GDM1 (cell line): ENCODE results near the gene UBE2Q2.
A peak's percentile ranks its signal among the peaks of the same experiment; 100 is the strongest.
"Not testable (repeated sequence)": the region's sequence is repeated elsewhere in the genome, so short reads cannot be mapped to it uniquely, and the experiment has no call there.

Experiments
- DNase-seq: peaks from one replicate; lab custom pipeline; 2025; lab: John Stamatoyannopoulos, UW

UBE2Q2 gene

DNA sequence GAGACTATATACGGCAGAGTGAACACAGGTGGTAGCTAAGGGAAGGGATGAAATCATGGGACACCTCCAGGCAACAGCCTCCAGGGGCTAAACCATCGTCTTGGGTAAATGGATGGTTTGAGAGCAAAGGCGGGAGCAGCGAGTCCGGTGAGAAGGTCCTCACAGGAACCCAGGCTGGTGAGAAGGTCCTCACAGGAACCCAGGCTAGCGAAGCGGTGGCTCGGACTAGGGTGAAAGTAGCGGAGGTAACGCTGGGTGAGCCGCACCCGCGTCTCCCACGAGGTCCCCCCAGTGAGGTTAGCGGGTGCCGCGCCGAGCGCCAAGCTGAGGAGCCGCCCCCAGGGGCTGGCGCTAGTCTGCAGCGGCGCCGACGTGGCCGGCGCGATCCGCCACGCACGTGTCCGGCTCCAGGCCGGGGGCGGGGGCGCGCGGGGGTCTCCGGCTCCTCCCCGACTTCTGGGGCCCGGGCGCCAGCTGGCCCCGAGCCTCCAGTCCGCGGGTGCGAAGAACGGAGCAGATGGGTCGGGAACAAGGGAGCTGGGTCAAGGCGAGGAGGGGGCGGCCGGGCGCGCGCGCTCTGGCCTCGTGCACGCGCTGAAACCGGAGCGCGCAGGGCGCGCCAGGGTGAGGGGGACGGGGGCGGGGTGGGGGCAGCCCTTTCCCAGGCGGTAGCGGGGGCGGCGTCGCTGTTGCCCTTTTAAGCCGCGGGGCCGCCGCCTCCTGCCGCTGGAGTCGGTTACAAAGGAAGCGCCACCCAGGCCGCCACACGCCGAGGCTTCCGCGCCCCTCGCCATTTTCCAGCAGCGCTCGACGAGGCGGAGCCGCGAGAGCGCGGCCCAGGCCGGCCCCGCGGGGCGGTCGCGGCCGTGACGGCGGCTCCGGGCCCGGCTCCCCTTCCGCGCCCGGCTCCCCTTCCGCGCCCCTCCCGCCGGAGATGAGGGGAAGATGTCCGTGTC is at the start of gene UBE2Q2:
TSS of gene UBE2Q2 (plus strand) at position 726 of the 956 bp plus-strand sequence. CDS start at position 946, 220 bp downstream.
- DNase-seq, result peak; percentile 73

- no peak for DNase-seq
Observed at GRCh38 chr15:75796321-75796720, 46.9 kb upstream of the UBE2Q2 start.

- not testable (repeated sequence) for DNase-seq
Observed at GRCh38 chr15:75797146-75797545, 46.1 kb upstream of the UBE2Q2 start.

- no peak for DNase-seq
Observed at GRCh38 chr15:75799190-75799589, 44.1 kb upstream of the UBE2Q2 start.

GRCh38 chr15:75800409-75800808 is 42.8 kb upstream of the UBE2Q2 start:
- not testable (repeated sequence) for DNase-seq

GRCh38 chr15:75801859-75802593 is 41.2 kb upstream of the UBE2Q2 start:
- DNase-seq, result peak; percentile 43

GRCh38 chr15:75807486-75807885 is 35.8 kb upstream of the UBE2Q2 start:
- not testable (repeated sequence) for DNase-seq

DNA sequence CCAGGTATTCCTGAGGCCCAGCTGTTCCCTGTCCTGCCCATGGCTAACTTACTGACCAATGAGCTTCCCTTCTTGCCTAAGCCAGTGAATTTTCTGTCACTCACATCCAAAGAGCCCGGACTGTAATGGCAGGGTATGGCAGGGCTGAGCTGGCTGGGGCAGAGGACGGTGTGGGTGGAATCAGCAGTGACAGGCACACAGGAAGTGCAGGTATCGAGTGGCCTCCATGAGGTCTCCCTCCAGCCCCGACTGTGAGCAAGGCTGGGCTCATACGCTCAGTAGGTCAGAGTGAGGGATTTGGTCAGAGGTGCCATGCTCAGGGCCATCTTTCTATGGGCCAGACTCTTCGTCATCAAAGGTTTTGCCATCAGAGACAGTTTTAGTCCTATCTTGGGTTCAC is 35.2 kb upstream of the UBE2Q2 start:
- DNase-seq, result not testable (repeated sequence)

- DNase-seq, result no peak
Observed at GRCh38 chr15:75808563-75808962, 34.7 kb upstream of the UBE2Q2 start.

GRCh38 chr15:75809986-75810750 is 33.1 kb upstream of the UBE2Q2 start:
- DNase-seq, result no peak

DNA sequence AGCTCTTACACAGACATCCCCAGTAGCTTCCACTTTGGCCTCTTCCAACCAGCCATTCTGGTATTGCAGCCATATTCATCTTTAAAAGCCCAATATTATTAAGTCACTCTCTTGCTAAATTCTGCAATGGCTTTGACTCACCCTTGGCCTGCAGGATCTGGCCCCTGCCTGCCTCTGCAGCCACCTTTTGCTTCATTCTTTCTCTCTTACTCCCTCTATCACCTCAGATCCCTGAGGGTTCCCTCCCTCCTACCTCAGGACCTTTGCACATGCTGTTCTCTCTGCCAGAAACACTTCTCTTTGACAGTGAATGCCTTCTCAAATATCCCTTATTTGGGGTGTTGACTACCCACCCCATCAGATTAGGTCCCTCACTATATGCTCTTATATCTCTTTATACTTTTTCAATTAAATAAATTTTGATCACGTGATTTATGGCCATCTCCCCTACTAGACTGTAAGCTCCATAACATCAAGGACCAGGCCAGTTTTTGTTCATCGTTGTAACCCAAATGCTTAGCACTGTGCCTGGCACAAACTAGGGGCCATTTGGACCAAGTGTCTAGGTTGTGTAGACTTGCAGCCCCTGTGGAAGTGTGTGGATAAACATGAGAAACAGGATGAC is 32.3 kb upstream of the UBE2Q2 start:
- DNase-seq, result no peak

DNA sequence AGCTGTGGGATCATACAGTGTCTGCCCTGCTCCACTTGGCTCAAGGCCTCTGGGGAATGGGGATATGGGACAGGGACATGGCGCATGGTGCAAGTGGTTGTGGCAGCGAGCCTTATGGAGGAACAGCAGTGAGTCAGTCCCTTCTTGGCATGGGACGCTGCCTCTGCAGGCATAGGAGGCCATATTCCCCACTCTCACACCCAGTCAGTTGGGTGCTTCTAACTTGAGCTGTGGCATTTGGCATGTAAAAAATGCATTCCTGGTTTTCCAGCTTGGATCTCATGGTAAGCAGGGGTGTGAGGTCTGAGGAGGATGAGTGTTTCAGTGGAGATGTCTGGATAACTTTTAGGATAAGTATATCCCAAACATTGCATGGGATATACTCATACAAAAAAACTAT is 31.6 kb upstream of the UBE2Q2 start:
- no peak for DNase-seq

DNA sequence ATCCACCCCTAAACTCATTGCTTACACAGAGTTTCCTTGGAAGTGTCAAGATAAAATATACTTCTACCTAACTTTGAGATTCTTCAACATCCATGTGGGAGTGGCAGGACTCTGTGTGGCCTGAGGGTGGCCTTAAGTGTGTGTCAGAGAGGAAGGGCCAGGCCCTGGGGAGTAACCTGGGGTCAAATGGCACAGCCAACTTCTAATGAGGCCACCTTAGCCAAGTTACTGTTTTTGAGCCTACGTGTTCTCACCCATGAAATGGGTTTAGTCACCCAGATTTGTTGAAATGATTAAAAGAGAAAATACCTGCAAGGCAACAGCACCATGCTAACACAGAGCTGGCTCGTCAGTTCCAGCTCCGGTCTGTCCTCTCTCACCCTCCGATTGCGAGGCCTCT is 28.5 kb upstream of the UBE2Q2 start:
- DNase-seq, result no peak

DNA sequence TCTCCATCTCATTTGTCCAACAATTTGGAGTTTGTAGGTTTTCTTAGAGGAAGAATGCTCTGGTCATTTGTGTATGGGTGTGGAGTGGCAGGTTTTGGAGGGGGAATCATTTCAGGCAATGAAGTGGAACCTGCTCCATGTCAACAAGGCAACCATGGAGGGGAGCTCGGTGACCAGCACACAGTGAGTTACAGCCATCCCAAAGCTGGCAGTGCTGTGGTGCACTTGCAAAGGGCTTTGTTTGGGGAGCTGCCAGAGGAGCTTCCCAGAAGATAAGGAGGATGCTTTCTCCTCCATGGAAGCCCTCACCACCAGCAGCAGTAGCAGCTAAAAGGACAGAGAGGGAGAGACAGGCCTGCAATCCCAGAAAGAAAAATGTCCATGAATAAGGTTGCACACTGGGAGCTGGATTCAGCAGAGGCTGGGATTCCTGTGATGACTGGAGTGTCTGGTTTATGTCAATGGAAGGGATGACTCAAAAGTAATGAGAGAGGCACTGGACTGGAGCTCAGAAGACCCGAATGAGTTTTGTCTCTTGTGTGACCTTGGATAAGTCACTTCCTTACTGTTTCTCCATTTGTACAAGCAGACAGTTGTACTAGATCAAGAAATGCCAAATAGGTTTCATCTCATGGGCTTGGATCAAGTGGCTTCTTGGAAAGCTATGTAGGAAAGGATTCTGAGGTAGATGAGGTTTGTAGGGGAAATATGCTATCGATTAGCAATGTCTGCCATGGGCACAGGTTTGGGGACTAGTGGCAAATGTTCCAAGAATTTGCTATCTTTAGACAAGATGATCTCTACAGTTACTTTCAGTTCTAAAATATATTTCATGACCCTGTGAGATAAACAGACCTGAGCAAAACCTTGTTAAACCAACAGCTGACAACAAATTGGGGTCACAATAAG is 27.2 kb upstream of the UBE2Q2 start:
- no peak for DNase-seq

- no peak for DNase-seq
Observed at GRCh38 chr15:75817138-75817935, 25.9 kb upstream of the UBE2Q2 start.

- no peak for DNase-seq
Observed at GRCh38 chr15:75820206-75820605, 23.0 kb upstream of the UBE2Q2 start.

DNA sequence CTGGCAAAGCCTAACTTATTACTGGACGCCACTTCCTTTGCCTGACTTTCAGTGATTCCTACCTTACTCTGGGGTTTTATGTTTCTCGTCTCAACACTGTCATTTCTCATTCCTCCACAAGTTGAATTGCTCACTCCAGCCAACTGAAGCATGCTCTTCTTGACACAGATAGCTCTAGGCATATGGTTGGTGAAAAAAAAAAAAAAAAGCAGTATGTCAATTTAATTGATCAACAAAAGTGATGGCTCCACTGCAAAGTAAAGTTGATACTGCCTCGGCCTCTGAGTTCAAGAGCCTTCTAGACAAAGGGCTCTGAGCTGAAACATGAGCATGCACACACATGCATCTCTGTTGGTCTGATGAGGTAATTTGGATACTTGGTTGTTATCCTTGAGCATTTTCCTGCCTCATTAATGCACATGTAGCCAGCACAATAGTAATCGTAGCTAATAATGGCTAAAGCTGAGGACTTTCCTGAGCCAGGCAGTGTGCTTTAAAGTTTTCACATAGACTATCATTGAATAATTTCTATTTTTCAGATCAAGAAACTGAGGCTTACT is 21.4 kb upstream of the UBE2Q2 start:
- DNase-seq, result no peak

DNA sequence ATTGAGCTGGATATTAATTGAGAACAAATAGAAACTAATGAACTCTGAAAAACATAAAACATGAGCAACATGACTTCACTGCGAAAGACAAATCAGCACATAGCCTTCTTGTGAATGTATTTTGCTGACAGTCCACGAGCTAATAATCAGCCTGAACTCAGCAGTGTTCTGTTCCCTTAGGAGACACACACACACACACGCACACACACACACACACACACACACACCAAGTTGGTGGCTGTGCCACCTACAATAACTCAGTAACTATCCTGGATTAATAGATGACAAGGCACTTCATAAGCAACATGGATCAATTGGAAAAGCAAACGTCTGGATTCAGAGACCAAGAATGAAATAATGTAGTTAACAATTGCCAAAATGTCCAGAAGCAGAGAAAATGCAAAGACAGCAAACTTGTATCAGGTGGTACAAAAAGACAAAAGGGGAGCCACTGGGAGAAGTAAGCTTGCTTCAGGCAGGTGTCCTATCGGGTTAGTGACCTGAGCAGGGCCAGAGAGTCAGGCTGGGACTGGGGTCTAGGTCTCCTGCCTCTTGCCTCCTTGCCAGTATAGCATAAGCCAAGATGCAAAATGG is 20.5 kb upstream of the UBE2Q2 start:
- DNase-seq, result no peak
